HepG2 (cell line): ENCODE measurements around the gene ZMIZ1. TPM values are rescaled to one million over a fixed set of nuclear protein-coding genes. Genes with fewer than 3 reads are reported as not detected.

Experiments used
- ATAC-seq: fragments of 200-7000 bp; cut with Tn5 transposase; 3 replicates; pipeline ENCODE4 v1.9.1; 2020; ENCODE audit warnings: mild to moderate bottlenecking, moderate library complexity
- BruUV-seq: library from RNA; stranded (reverse); fragments of 400-500 nt; replicated peaks from 2 replicates; lab custom pipeline; 2021; lab: Mats Ljungman, UMichigan
- CTCF ChIA-PET: fragments of 300-600 bp; formaldehyde crosslinking; extraction: SDS; loops from one replicate; lab custom pipeline; 2021; ENCODE audit warnings: low total read pairs, inconsistent platforms, low intra/inter-chr PET ratio; lab: Yijun Ruan, JAX
- POLR2A ChIA-PET: fragments of 350-600 bp; sonication (Branson Sonifier 250); formaldehyde crosslinking; loops from one replicate; lab custom pipeline; 2020; ENCODE audit warnings: antibody characterized with exemption, inconsistent platforms; lab: Yijun Ruan, JAX
- DNase-seq: peaks from one replicate; pipeline ENCODE4 v3.0.0-alpha.2; 2015; ENCODE audit warnings: low spot score
- FAIRE-seq: peaks from 3 replicates; lab custom pipeline; 2011; peaks lifted over from hg19 to GRCh38; lab: Jason Lieb, UNC
- H2AFZ ChIP-seq: one replicate; pipeline ENCODE4 v1.6.1; 2011; ENCODE audit warnings: low read length, inconsistent platforms
- H3K27ac ChIP-seq: fragments of 300-600 bp; 3 replicates; pipeline ENCODE4 v1.8.0; 2011; ENCODE audit warnings: mixed run types, mild to moderate bottlenecking, mixed read lengths, low read length, inconsistent platforms; ENCODE audit not compliant: insufficient read depth; ENCODE audit errors: extremely low read length
- H3K27me3 ChIP-seq, 2 experiments: fragments of 200-600 bp in 1 of 2; 2 replicates in 1 of 2; 3 replicates in 1 of 2; pipeline versions ENCODE4 v1.6.0 to v1.8.0; 2011; ENCODE audit warnings: low read length in 2 of 2, mild to moderate bottlenecking in 2 of 2, moderate library complexity in 2 of 2, inconsistent platforms in 1 of 2; ENCODE audit not compliant: insufficient read depth in 2 of 2, control insufficient read depth in 1 of 2
- H3K36me3 ChIP-seq, 2 experiments: fragments of 200-600 bp in 1 of 2; replicated peaks in 1 of 2; 2 replicates in 1 of 2; 3 replicates in 1 of 2; pipeline versions ENCODE4 v1.5.1 to v1.8.0; 2011; ENCODE audit warnings: low read length in 2 of 2, inconsistent platforms in 1 of 2; ENCODE audit not compliant: insufficient read depth in 2 of 2, control insufficient read depth in 1 of 2
- H3K4me1 ChIP-seq: 2 replicates; pipeline ENCODE4 v1.5.1; 2012; ENCODE audit warnings: low read length, inconsistent platforms; ENCODE audit not compliant: insufficient read depth
- H3K4me2 ChIP-seq: 2 replicates; pipeline ENCODE4 v1.6.0; 2011; ENCODE audit warnings: low read depth, low read length, inconsistent platforms
- H3K4me3 ChIP-seq, 3 experiments: fragments of 200-600 bp in 1 of 3; sonication (generic), shearing (Covaris generic) in 1 of 3; replicated peaks in 1 of 3; 2 replicates each; pipeline ENCODE4 v1.5.1; 2011 to 2016; ENCODE audit warnings: low read length in 3 of 3, inconsistent platforms in 2 of 3, low read depth in 2 of 3, mild to moderate bottlenecking in 2 of 3, control low read depth in 1 of 3, mixed read lengths in 1 of 3; ENCODE audit not compliant: insufficient read depth in 1 of 3
- H3K79me2 ChIP-seq: one replicate; pipeline ENCODE4 v1.6.1; 2011; ENCODE audit warnings: low read length, inconsistent platforms; ENCODE audit not compliant: insufficient read depth
- H3K9ac ChIP-seq: 2 replicates; pipeline ENCODE4 v1.6.0; 2011; ENCODE audit warnings: mild to moderate bottlenecking, low read depth, low read length, inconsistent platforms; ENCODE audit not compliant: insufficient read depth
- H3K9me3 ChIP-seq: 2 replicates; pipeline ENCODE4 v1.5.1; 2012; ENCODE audit warnings: mild to moderate bottlenecking, low read length
- H4K20me1 ChIP-seq: 2 replicates; pipeline ENCODE4 v1.6.0; 2011; ENCODE audit warnings: inconsistent platforms, mild to moderate bottlenecking, low read length, moderate library complexity; ENCODE audit not compliant: insufficient read depth
- BCLAF1 ChIP-seq: fragments of 450-650 bp; IDR thresholded peaks from 2 replicates; pipeline ENCODE4 v1.6.1; 2017; ENCODE audit warnings: mild to moderate bottlenecking
- BRCA1 ChIP-seq: sonication (generic); formaldehyde crosslinking; IDR thresholded peaks from 2 replicates; pipeline ENCODE4 v1.4.0; 2020; ENCODE audit warnings: missing genetic modification reagents
- IKZF1 ChIP-seq: fragments of 450-650 bp; IDR thresholded peaks from 2 replicates; pipeline ENCODE4 v1.7.1; 2016
- IRF1 ChIP-seq: sonication (generic); formaldehyde crosslinking; IDR thresholded peaks from 2 replicates; pipeline ENCODE4 v1.4.0; 2020; ENCODE audit warnings: low read depth, mild to moderate bottlenecking, missing genetic modification reagents
- MNT ChIP-seq: fragments of 450-650 bp; IDR thresholded peaks from 2 replicates; pipeline ENCODE4 v1.6.1; 2016
- PCBP1 ChIP-seq: fragments of 200-400 bp; formaldehyde crosslinking; IDR thresholded peaks from 2 replicates; pipeline ENCODE4 v1.6.1; 2017; ENCODE audit warnings: mild to moderate bottlenecking, low read depth, low read length, borderline replicate concordance
- STAT6 ChIP-seq: sonication (generic); formaldehyde crosslinking; IDR thresholded peaks from 2 replicates; pipeline ENCODE4 v1.4.0; 2020; ENCODE audit warnings: missing genetic modification reagents, mild to moderate bottlenecking, borderline replicate concordance
- TEAD2 ChIP-seq: sonication (generic); formaldehyde crosslinking; IDR thresholded peaks from 2 replicates; pipeline ENCODE4 v1.9.0; 2021; ENCODE audit warnings: missing genetic modification reagents
- ZNF296 ChIP-seq: sonication (generic); formaldehyde crosslinking; conservative IDR thresholded peaks from 2 replicates; pipeline ENCODE4 v1.5.0; 2020; ENCODE audit warnings: mild to moderate bottlenecking, missing genetic modification reagents
- ZNF615 ChIP-seq: sonication (generic); formaldehyde crosslinking; IDR thresholded peaks from 2 replicates; pipeline ENCODE4 v1.5.0; 2020; ENCODE audit warnings: mild to moderate bottlenecking, missing genetic modification reagents, borderline replicate concordance
- ZNF850 ChIP-seq: sonication (generic); formaldehyde crosslinking; conservative IDR thresholded peaks from 2 replicates; pipeline ENCODE4 v1.9.0; 2021; ENCODE audit warnings: mild to moderate bottlenecking, missing genetic modification reagents
- WGBS: methylation state at CpG from one replicate; pipeline ENCODE4 v1.1.6; 2017; ENCODE audit warnings: low lambda C conversion rate; 5-methylcytosine and 5-hydroxymethylcytosine counted together
- in situ Hi-C: cut with HindIII; loops from 2 replicates; pipeline ENCODE4 v1.10.0; 2017; ENCODE audit warnings: low pct_unique_long_range_greater_than_20kb; ENCODE audit not compliant: extremely low pct_ligation_motif_present
- intact Hi-C: fragments of 100-400 bp; cut with micrococcal nuclease; formaldehyde crosslinking; loops from one replicate; pipeline ENCODE4 v1.10.0; 2022; ENCODE audit not compliant: unreplicated experiment
- polyA plus RNA-seq, 8 experiments: library from polyadenylated mRNA; depleted of rRNA in 3 of 8; stranded (reverse) in 7 of 8; unstranded in 1 of 8; fragments of >200 nt; fragmentation: Illumina TruSeq in 4 of 8; extraction: Trizol in 4 of 8; gene quantifications; 2 replicates each; pipeline versions ENCODE4 v1.2.1 to v1.2.3, GENCODE V29; 2011 to 2016; ENCODE audit warnings: low read depth in 4 of 8, missing spikeins in 1 of 8, mixed read lengths in 1 of 8; ENCODE audit not compliant: insufficient read depth in 1 of 8
- total RNA-seq, 5 experiments: library from RNA; depleted of rRNA; stranded (reverse); fragments of >200 nt; fragmentation: Illumina TruSeq; extraction: Trizol; gene quantifications; 2 replicates each; pipeline ENCODE4 v1.2.3, GENCODE V29; 2016; ENCODE audit warnings: low read depth in 1 of 5

ZMIZ1 gene
- total and polyA plus RNA-seq, 2 of the 13 experiments (the other 11 are each of a cell fraction or from before 2014, with no cell fraction given): 5.3 to 10.2 TPM

DNA sequence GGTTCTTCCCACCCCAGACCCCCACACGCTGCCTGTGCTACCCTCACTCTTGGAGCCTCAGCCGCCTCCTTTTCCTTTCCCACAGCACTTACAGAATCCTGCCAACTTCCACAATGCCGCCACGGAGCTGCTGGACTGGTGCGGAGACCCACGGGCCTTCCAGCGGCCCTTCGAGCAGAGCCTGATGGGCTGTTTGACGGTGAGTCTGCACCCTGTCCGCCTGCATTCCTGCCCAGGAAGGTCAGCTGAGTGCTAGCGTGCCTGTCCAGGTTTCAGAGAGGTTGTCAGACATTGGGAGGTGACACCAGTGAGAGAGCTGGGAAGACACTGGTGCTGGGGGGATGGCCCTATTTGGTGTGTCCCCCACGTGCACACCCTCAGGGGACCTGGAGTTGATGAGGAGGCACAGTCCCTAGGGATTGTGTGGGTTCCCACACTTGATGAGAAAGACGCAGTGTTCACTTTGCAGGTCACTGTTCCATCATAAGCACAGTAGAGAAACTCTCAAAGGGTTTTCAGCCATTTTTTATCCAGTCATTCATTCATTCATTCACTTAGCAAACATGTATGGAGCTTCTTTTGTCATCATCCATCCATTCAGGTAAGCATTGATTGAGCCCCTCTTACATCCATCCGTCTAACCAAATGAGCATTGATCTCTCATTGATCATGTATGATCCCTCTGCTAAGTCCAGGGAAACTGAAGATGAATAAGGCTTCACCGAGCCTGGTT, 139.7 kb downstream of the ZMIZ1 start (continued):
- TF ChIP-seq IRF1 (CRISPR knock-in tag) (no peak), IKZF1 (no peak), ZNF850 (no peak), ZNF296 (CRISPR knock-in tag) (no peak), ZNF615 (CRISPR knock-in tag) (no peak), MNT (no peak), TEAD2 (CRISPR knock-in tag) (no peak), BRCA1 (CRISPR knock-in tag) (no peak)

- Histone ChIP-seq H3K4me2 (no peak overlapping the region), H3K4me3 (no peak overlapping the region), H3K79me2 (no peaks in the 10 kb centered on the region), H4K20me1 (peaks cover 5% of the 10 kb centered on the region; the same call in 1 of the 2 replicates), H3K36me3 (peaks cover 61 to 93% of the 10 kb centered on the region in 2 experiments), H3K9ac (no peak overlapping the region), H3K4me1 (no peaks in the 10 kb centered on the region), H3K27me3 (no peaks in the 10 kb centered on the region), H2AFZ (no peak overlapping the region), H3K9me3 (no peaks in the 10 kb centered on the region), H3K27ac (no peak overlapping the region)
- DNase-seq (no peak), ATAC-seq (no peak), FAIRE-seq (no peak)
- no TSS peak for BruUV-seq
- POLR2A ChIA-PET: no interaction called here
- CTCF ChIA-PET: no interaction called here
- 97% methylated on average over 10 of the region's 10 CpGs for WGBS
- in situ Hi-C loops (no loop called here), intact Hi-C loops (no loop called here)
- TF ChIP-seq BCLAF1 (no peak), PCBP1 (no peak), STAT6 (no peak)
These were observed 140.6 kb downstream of the ZMIZ1 start for GRCh38 chr10:79209340-79209739.
